SK-N-SH (cell line): Measurements from ENCODE around the gene OR7G2. TPM values are rescaled to one million over a fixed set of nuclear protein-coding genes. Genes with fewer than 3 reads are reported as not detected.

Source experiments
- CTCF ChIA-PET: fragments of 300-600, 350-600 bp; formaldehyde crosslinking; extraction: SDS; loops from one replicate; lab custom pipeline; 2021; lab: Yijun Ruan, JAX
- POLR2A ChIA-PET: fragments of 350-600 bp; sonication (Branson Sonifier 250); formaldehyde crosslinking; extraction: SDS; loops from one replicate; lab custom pipeline; 2020; ENCODE audit warnings: antibody characterized with exemption, inconsistent platforms; lab: Yijun Ruan, JAX
- DNase-seq: peaks from one replicate; pipeline ENCODE4 v3.0.0; 2012
- H2AFZ ChIP-seq: fragments of 200-600 bp; sonication (generic); 2 replicates; pipeline ENCODE4 v1.8.1; 2016; ENCODE audit warnings: antibody characterized with exemption, mild to moderate bottlenecking, low read depth
- H3F3A ChIP-seq: fragments of 200-600 bp; sonication (generic); replicated peaks from 2 replicates; pipeline ENCODE3; 2016; ENCODE audit warnings: antibody characterized with exemption, mild to moderate bottlenecking; ENCODE audit not compliant: insufficient read depth
- H3K27ac ChIP-seq, 2 experiments: fragments of 200-500 bp in 1 of 2; fragments of 200-600 bp in 1 of 2; sonication (Bioruptor generic) in 1 of 2; sonication (generic), shearing (Covaris generic) in 1 of 2; 2 replicates each; pipeline versions ENCODE4 v1.5.1 to v1.6.1; 2014 to 2016; ENCODE audit warnings: low read depth in 2 of 2, inconsistent platforms in 1 of 2, low read length in 1 of 2, mild to moderate bottlenecking in 1 of 2, mixed read lengths in 1 of 2
- H3K27me3 ChIP-seq: fragments of 200-600 bp; sonication (generic), shearing (Covaris generic); 2 replicates; pipeline ENCODE4 v1.6.1; 2016; ENCODE audit warnings: mixed run types; ENCODE audit not compliant: insufficient read depth
- H3K36me3 ChIP-seq, 2 experiments: fragments of 200-500 bp in 1 of 2; fragments of 200-600 bp in 1 of 2; sonication (Bioruptor generic) in 1 of 2; sonication (generic) in 1 of 2; replicated peaks in 1 of 2; 2 replicates each; pipeline versions ENCODE3 to v1.5.1; 2014 to 2016; ENCODE audit warnings: low read length in 1 of 2, mild to moderate bottlenecking in 1 of 2; ENCODE audit not compliant: insufficient read depth in 2 of 2, control insufficient read depth in 1 of 2
- H3K4me1 ChIP-seq, 2 experiments: fragments of 200-500 bp in 1 of 2; fragments of 200-600 bp in 1 of 2; sonication (Bioruptor generic) in 1 of 2; sonication (generic), shearing (Covaris generic) in 1 of 2; 2 replicates each; pipeline versions ENCODE4 v1.5.1 to v1.6.1; 2014 to 2016; ENCODE audit warnings: low read depth in 1 of 2, low read length in 1 of 2, mixed run types in 1 of 2; ENCODE audit not compliant: insufficient read depth in 2 of 2, control insufficient read depth in 1 of 2
- H3K4me2 ChIP-seq: fragments of 200-600 bp; sonication (generic), shearing (Covaris generic); 2 replicates; pipeline ENCODE4 v1.6.1; 2017; ENCODE audit warnings: mixed run types
- H3K4me3 ChIP-seq, 2 experiments: fragments of 200-500 bp in 1 of 2; fragments of 200-600 bp in 1 of 2; sonication (Bioruptor generic) in 1 of 2; sonication (generic), shearing (Covaris generic) in 1 of 2; 2 replicates each; pipeline versions ENCODE4 v1.5.1 to v1.8.1; 2014 to 2016; ENCODE audit warnings: low read depth in 2 of 2, inconsistent platforms in 1 of 2, low read length in 1 of 2, mild to moderate bottlenecking in 1 of 2, mixed read lengths in 1 of 2, moderate library complexity in 1 of 2
- H3K79me2 ChIP-seq: fragments of 200-600 bp; sonication (generic); 2 replicates; pipeline ENCODE4 v1.8.1; 2017; ENCODE audit warnings: mild to moderate bottlenecking; ENCODE audit not compliant: insufficient read depth
- H3K9ac ChIP-seq: fragments of 200-600 bp; sonication (generic); 2 replicates; pipeline ENCODE4 v1.6.1; 2017; ENCODE audit warnings: mixed run types
- H3K9me2 ChIP-seq: fragments of 200-600 bp; sonication (generic); 2 replicates; pipeline ENCODE4 v1.6.1; 2017; ENCODE audit warnings: mixed run types
- H3K9me3 ChIP-seq: fragments of 200-600 bp; sonication (generic); 2 replicates; pipeline ENCODE4 v1.6.1; 2017; ENCODE audit warnings: mixed run types, mild to moderate bottlenecking, moderate library complexity
- H4K20me1 ChIP-seq: fragments of 200-600 bp; sonication (generic); 2 replicates; pipeline ENCODE4 v1.6.1; 2017; ENCODE audit warnings: mild to moderate bottlenecking, mixed run types; ENCODE audit not compliant: insufficient read depth
- ELF1 ChIP-seq: IDR thresholded peaks from 2 replicates; pipeline ENCODE4 v1.4.0; 2012
- EP300 ChIP-seq, 2 experiments: IDR thresholded peaks; 2 replicates each; pipeline versions ENCODE4 v1.4.0 to v1.6.1; 2012; ENCODE audit warnings: borderline replicate concordance in 1 of 2, low read depth in 1 of 2, low read length in 1 of 2
- FOSL2 ChIP-seq: IDR thresholded peaks from 2 replicates; pipeline ENCODE4 v1.4.0; 2012; ENCODE audit warnings: low read depth, mild to moderate bottlenecking, moderate library complexity, borderline replicate concordance
- GATA2 ChIP-seq: sonication (generic); formaldehyde crosslinking; IDR thresholded peaks from 2 replicates; pipeline ENCODE4 v1.5.0; 2020; ENCODE audit warnings: mild to moderate bottlenecking, missing genetic modification reagents
- JUND ChIP-seq: IDR thresholded peaks from 2 replicates; pipeline ENCODE4 v1.4.0; 2012
- MEF2A ChIP-seq: IDR thresholded peaks from 2 replicates; pipeline ENCODE4 v1.4.0; 2012; ENCODE audit warnings: low read depth, borderline replicate concordance
- MXI1 ChIP-seq: IDR thresholded peaks from 2 replicates; pipeline ENCODE4 v1.6.1; 2012; ENCODE audit warnings: mild to moderate bottlenecking, low read depth, low read length, improper control_type of control experiment
- NFIC ChIP-seq: IDR thresholded peaks from 2 replicates; pipeline ENCODE4 v1.4.0; 2012; ENCODE audit warnings: borderline replicate concordance
- RFX5 ChIP-seq: IDR thresholded peaks from 2 replicates; pipeline ENCODE4 v1.6.1; 2012; ENCODE audit warnings: mild to moderate bottlenecking, improper control_type of control experiment, low read length
- RXRA ChIP-seq: IDR thresholded peaks from 2 replicates; pipeline ENCODE4 v1.4.0; 2012; ENCODE audit warnings: low read depth, mild to moderate bottlenecking, borderline replicate concordance
- TAF1 ChIP-seq: IDR thresholded peaks from 2 replicates; pipeline ENCODE4 v1.6.1; 2012; ENCODE audit warnings: low read depth, mild to moderate bottlenecking, low read length, moderate library complexity, borderline replicate concordance
- TCF12 ChIP-seq: IDR thresholded peaks from 2 replicates; pipeline ENCODE4 v1.4.0; 2012
- YY1 ChIP-seq: IDR thresholded peaks from 2 replicates; pipeline ENCODE4 v1.4.0; 2012; ENCODE audit warnings: low read depth, mild to moderate bottlenecking
- WGBS: methylation state at CpG from one replicate; pipeline ENCODE4 v1.1.6; 2017; ENCODE audit warnings: low lambda C conversion rate; 5-methylcytosine and 5-hydroxymethylcytosine counted together
- polyA plus RNA-seq, 3 experiments: library from polyadenylated mRNA; depleted of rRNA; stranded (reverse); fragments of >200 nt; gene quantifications; 2 replicates each; pipeline ENCODE4 v1.2.3, GENCODE V29; 2012
- TF ChIP-seq, protein P1 (sequence below): IDR thresholded peaks from 2 replicates; pipeline ENCODE4 v1.4.0; 2012; ENCODE audit warnings: low read depth, borderline replicate concordance
- TF ChIP-seq, protein P2 (sequence below): fragments of 150-350 bp; IDR thresholded peaks from 2 replicates; pipeline ENCODE4 v1.6.1; 2017; ENCODE audit warnings: antibody characterized with exemption, low read length, low read depth, borderline replicate concordance
- TF ChIP-seq, protein P3 (sequence below): IDR thresholded peaks from 2 replicates; pipeline ENCODE4 v1.6.1; 2012; ENCODE audit warnings: mild to moderate bottlenecking, low read depth, low read length, moderate library complexity
- TF ChIP-seq, protein P4 (sequence below): IDR thresholded peaks from 2 replicates; pipeline ENCODE4 v1.4.0; 2012; ENCODE audit warnings: low read depth

OR7G2 gene
- polyA plus RNA-seq, 1 of the 3 experiments (the other 2 are of a cell fraction) = not detected

DNA sequence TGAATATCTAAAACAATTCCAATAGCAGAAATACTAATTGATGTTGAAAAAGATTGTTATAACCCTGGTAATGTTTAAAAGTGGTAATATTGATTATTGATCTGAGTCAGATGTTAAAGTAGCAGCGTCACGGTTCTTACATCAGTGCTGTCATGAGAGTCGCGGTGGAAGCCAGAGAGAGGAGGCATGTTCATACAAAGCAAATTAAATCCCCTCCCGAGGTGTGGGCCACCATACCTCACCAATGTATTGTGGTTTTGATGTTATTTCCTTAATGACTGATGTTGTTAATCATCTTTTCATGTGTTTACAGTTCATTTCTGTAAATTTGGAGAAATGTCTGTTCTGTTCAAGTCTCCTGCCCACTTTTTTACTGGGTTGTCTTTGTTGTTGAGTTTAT, 44.1 kb upstream of the OR7G2 start:
- ChIA-PET CTCF (no interaction called here), POLR2A (no interaction called here)
- WGBS = 91% methylated on average over 5 of the region's 5 CpGs
- TF ChIP-seq RXRA (no peak), ELF1 (no peak), TCF12 (no peak), TAF1 (no peak), YY1 (no peak), NFIC (no peak), EP300 (IDR thresholded peaks at IDR 0.05; ENCODE audit: borderline replicate concordance in 1 of 2, low read depth in 1 of 2, low read length in 1 of 2) (no peak), RFX5 (no peak), GATA2 (no peak), MXI1 (no peak), MEF2A (no peak), JUND (no peak), FOSL2 (no peak)
- TF ChIP-seq, protein P1, sequence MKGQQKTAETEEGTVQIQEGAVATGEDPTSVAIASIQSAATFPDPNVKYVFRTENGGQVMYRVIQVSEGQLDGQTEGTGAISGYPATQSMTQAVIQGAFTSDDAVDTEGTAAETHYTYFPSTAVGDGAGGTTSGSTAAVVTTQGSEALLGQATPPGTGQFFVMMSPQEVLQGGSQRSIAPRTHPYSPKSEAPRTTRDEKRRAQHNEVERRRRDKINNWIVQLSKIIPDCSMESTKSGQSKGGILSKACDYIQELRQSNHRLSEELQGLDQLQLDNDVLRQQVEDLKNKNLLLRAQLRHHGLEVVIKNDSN = no peak
- TF ChIP-seq, protein P2, sequence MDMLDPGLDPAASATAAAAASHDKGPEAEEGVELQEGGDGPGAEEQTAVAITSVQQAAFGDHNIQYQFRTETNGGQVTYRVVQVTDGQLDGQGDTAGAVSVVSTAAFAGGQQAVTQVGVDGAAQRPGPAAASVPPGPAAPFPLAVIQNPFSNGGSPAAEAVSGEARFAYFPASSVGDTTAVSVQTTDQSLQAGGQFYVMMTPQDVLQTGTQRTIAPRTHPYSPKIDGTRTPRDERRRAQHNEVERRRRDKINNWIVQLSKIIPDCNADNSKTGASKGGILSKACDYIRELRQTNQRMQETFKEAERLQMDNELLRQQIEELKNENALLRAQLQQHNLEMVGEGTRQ = no peak
- TF ChIP-seq, protein P3, sequence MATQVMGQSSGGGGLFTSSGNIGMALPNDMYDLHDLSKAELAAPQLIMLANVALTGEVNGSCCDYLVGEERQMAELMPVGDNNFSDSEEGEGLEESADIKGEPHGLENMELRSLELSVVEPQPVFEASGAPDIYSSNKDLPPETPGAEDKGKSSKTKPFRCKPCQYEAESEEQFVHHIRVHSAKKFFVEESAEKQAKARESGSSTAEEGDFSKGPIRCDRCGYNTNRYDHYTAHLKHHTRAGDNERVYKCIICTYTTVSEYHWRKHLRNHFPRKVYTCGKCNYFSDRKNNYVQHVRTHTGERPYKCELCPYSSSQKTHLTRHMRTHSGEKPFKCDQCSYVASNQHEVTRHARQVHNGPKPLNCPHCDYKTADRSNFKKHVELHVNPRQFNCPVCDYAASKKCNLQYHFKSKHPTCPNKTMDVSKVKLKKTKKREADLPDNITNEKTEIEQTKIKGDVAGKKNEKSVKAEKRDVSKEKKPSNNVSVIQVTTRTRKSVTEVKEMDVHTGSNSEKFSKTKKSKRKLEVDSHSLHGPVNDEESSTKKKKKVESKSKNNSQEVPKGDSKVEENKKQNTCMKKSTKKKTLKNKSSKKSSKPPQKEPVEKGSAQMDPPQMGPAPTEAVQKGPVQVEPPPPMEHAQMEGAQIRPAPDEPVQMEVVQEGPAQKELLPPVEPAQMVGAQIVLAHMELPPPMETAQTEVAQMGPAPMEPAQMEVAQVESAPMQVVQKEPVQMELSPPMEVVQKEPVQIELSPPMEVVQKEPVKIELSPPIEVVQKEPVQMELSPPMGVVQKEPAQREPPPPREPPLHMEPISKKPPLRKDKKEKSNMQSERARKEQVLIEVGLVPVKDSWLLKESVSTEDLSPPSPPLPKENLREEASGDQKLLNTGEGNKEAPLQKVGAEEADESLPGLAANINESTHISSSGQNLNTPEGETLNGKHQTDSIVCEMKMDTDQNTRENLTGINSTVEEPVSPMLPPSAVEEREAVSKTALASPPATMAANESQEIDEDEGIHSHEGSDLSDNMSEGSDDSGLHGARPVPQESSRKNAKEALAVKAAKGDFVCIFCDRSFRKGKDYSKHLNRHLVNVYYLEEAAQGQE = no peak
- TF ChIP-seq, protein P4, sequence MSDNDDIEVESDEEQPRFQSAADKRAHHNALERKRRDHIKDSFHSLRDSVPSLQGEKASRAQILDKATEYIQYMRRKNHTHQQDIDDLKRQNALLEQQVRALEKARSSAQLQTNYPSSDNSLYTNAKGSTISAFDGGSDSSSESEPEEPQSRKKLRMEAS = no peak
- Histone ChIP-seq H3K79me2 (peaks cover 100% of the 10 kb centered on the region), H3K4me1 (no peaks in the 10 kb centered on the region), H3K9me2 (no peaks in the 10 kb centered on the region), H3F3A (no peaks in the 10 kb centered on the region), H3K27me3 (no peaks in the 10 kb centered on the region), H3K9ac (no peak overlapping the region), H3K36me3 (peaks cover 15 to 72% of the 10 kb centered on the region in 2 experiments), H2AFZ (no peak overlapping the region), H4K20me1 (peaks cover 16% of the 10 kb centered on the region; the same call in 1 of the 2 replicates), H3K4me3 (no peak overlapping the region), H3K4me2 (no peak overlapping the region), H3K9me3 (peaks cover 9% of the 10 kb centered on the region; the same call in 1 of the 2 replicates), H3K27ac (no peak overlapping the region)
- DNase-seq = no peak
